H1 (cell line): ENCODE results near the gene MPP2. TPM values are rescaled to one million over a fixed set of nuclear protein-coding genes. Genes with fewer than 3 reads are reported as not detected.
A peak's percentile ranks its signal among the peaks of the same experiment; 100 is the strongest.

Experiments used
- CTCF ChIA-PET: fragments of 300-600 bp; sonication (Branson Sonifier 250); formaldehyde crosslinking; loops from one replicate; lab custom pipeline; 2021; ENCODE audit not compliant: partially characterized antibody; lab: Charles Lee
- POLR2A ChIA-PET: fragments of 300-600 bp; sonication (Branson Sonifier 250); formaldehyde crosslinking; loops from one replicate; lab custom pipeline; 2021; ENCODE audit warnings: inconsistent platforms; ENCODE audit not compliant: partially characterized antibody; lab: Charles Lee
- DNase-seq, 2 experiments: peaks; one replicate each; pipeline versions ENCODE4 v3.0.0 to v3.0.0-alpha.2; 2010 to 2022; ENCODE audit warnings: low spot score in 2 of 2, low read depth in 1 of 2, mixed read lengths in 1 of 2
- FAIRE-seq: peaks from 2 replicates; lab custom pipeline; 2011; peaks lifted over from hg19 to GRCh38; lab: Jason Lieb, UNC
- H2AFZ ChIP-seq: 2 replicates; pipeline ENCODE4 v1.8.1; 2012; ENCODE audit warnings: low read length, inconsistent platforms
- H2AK5ac ChIP-seq: 2 replicates; pipeline ENCODE4 v1.6.1; 2013; ENCODE audit warnings: low read depth, low read length
- H2BK120ac ChIP-seq: replicated peaks from 2 replicates; pipeline ENCODE3; 2013; ENCODE audit warnings: low read depth, low read length, inconsistent platforms
- H2BK12ac ChIP-seq: 2 replicates; pipeline ENCODE4 v1.6.1; 2013; ENCODE audit warnings: low read depth, low read length
- H2BK15ac ChIP-seq: 2 replicates; pipeline ENCODE4 v1.6.1; 2013; ENCODE audit warnings: low read length
- H2BK20ac ChIP-seq: 2 replicates; pipeline ENCODE4 v1.6.1; 2013; ENCODE audit warnings: low read length
- H2BK5ac ChIP-seq: 2 replicates; pipeline ENCODE4 v1.6.1; 2013; ENCODE audit warnings: low read depth, low read length
- H3K14ac ChIP-seq: 2 replicates; pipeline ENCODE4 v1.6.1; 2013; ENCODE audit warnings: inconsistent platforms; ENCODE audit not compliant: insufficient read length
- H3K18ac ChIP-seq: 2 replicates; pipeline ENCODE4 v1.6.1; 2013; ENCODE audit warnings: low read length; ENCODE audit errors: extremely low read depth
- H3K23ac ChIP-seq: 2 replicates; pipeline ENCODE4 v1.6.1; 2013; ENCODE audit warnings: inconsistent platforms; ENCODE audit not compliant: insufficient read length
- H3K23me2 ChIP-seq: 2 replicates; pipeline ENCODE4 v1.6.1; 2013; ENCODE audit warnings: low read depth, low read length
- H3K27ac ChIP-seq: 2 replicates; pipeline ENCODE4 v1.6.1; 2011; ENCODE audit warnings: low read depth, low read length, inconsistent platforms
- H3K27me3 ChIP-seq, 4 experiments: replicated peaks in 1 of 4; 1 replicate in 1 of 4; 2 replicates in 3 of 4; pipeline versions ENCODE4 v1.6.1 to v1.8.1; 2011 to 2013; ENCODE audit warnings: low read length in 3 of 4, mild to moderate bottlenecking in 3 of 4, inconsistent platforms in 2 of 4, mixed read lengths in 2 of 4, moderate library complexity in 1 of 4; ENCODE audit not compliant: control insufficient read depth in 3 of 4, insufficient read depth in 3 of 4; ENCODE audit errors: extremely low read depth in 1 of 4
- H3K36me3 ChIP-seq, 4 experiments: 2 replicates each; pipeline versions ENCODE4 v1.6.1 to v1.8.1; 2011 to 2013; ENCODE audit warnings: mild to moderate bottlenecking in 4 of 4, low read length in 3 of 4, moderate library complexity in 2 of 4, control low read depth in 1 of 4, inconsistent platforms in 1 of 4; ENCODE audit not compliant: insufficient read depth in 4 of 4, control insufficient read depth in 2 of 4
- H3K4ac ChIP-seq: replicated peaks from 2 replicates; pipeline ENCODE3; 2013; ENCODE audit warnings: low read length, low read depth, mixed read lengths, inconsistent platforms; ENCODE audit not compliant: insufficient read length
- H3K4me1 ChIP-seq, 4 experiments: replicated peaks in 1 of 4; 1 replicate in 1 of 4; 2 replicates in 3 of 4; pipeline versions ENCODE4 v1.6.1 to v1.8.1; 2011 to 2013; ENCODE audit warnings: low read length in 3 of 4, inconsistent platforms in 2 of 4, mixed read lengths in 1 of 4; ENCODE audit not compliant: insufficient read depth in 4 of 4, control insufficient read depth in 3 of 4
- H3K4me2 ChIP-seq, 2 experiments: 2 replicates each; pipeline versions ENCODE4 v1.6.1 to v1.8.1; 2011 to 2013; ENCODE audit warnings: low read depth in 2 of 2, low read length in 2 of 2, control low read depth in 1 of 2, inconsistent platforms in 1 of 2, mild to moderate bottlenecking in 1 of 2; ENCODE audit not compliant: insufficient read depth in 1 of 2
- H3K4me3 ChIP-seq, 4 experiments: fragments of 200-600, 300-600 bp in 1 of 4; sonication (generic), shearing (Covaris generic), sonication (Bioruptor Twin) in 1 of 4; 2 replicates each; pipeline versions ENCODE4 v1.5.1 to v1.8.1; 2011 to 2016; ENCODE audit warnings: low read length in 4 of 4, low read depth in 3 of 4, control low read depth in 2 of 4, inconsistent platforms in 2 of 4, mild to moderate bottlenecking in 2 of 4, mixed read lengths in 1 of 4, moderate library complexity in 1 of 4; ENCODE audit not compliant: insufficient read depth in 2 of 4; ENCODE audit errors: extremely low read depth in 1 of 4
- H3K56ac ChIP-seq: replicated peaks from 2 replicates; pipeline ENCODE3; 2013; ENCODE audit warnings: low read depth, mild to moderate bottlenecking, mixed read lengths, low read length, inconsistent platforms; ENCODE audit not compliant: insufficient read length
- H3K79me1 ChIP-seq: 2 replicates; pipeline ENCODE4 v1.6.1; 2013; ENCODE audit warnings: low read depth, low read length, control low read depth
- H3K79me2 ChIP-seq, 2 experiments: 2 replicates each; pipeline versions ENCODE4 v1.6.1 to v1.8.1; 2012 to 2013; ENCODE audit warnings: low read length in 2 of 2, mild to moderate bottlenecking in 2 of 2, inconsistent platforms in 1 of 2; ENCODE audit not compliant: insufficient read depth in 2 of 2, control insufficient read depth in 1 of 2
- H3K9ac ChIP-seq, 4 experiments: replicated peaks in 1 of 4; 1 replicate in 1 of 4; 2 replicates in 3 of 4; pipeline versions ENCODE4 v1.6.1 to v1.8.1; 2011 to 2013; ENCODE audit warnings: low read depth in 3 of 4, low read length in 3 of 4, control low read depth in 2 of 4, mild to moderate bottlenecking in 2 of 4, moderate library complexity in 2 of 4, inconsistent platforms in 1 of 4; ENCODE audit errors: extremely low read depth in 1 of 4
- H3K9me3 ChIP-seq, 2 experiments: 2 replicates each; pipeline versions ENCODE4 v1.6.1 to v1.8.1; 2012 to 2013; ENCODE audit warnings: mild to moderate bottlenecking in 2 of 2, moderate library complexity in 2 of 2, control low read depth in 1 of 2, inconsistent platforms in 1 of 2, low read depth in 1 of 2, low read length in 1 of 2, mixed read lengths in 1 of 2; ENCODE audit not compliant: insufficient read depth in 2 of 2
- H4K20me1 ChIP-seq, 2 experiments: replicated peaks in 1 of 2; 2 replicates each; pipeline versions ENCODE3 to v1.8.1; 2011 to 2013; ENCODE audit warnings: inconsistent platforms in 2 of 2, low read length in 2 of 2, mild to moderate bottlenecking in 1 of 2; ENCODE audit not compliant: insufficient read depth in 2 of 2, control insufficient read depth in 1 of 2
- H4K5ac ChIP-seq: 2 replicates; pipeline ENCODE4 v1.6.1; 2013; ENCODE audit warnings: low read length, low read depth, mixed read lengths, inconsistent platforms; ENCODE audit not compliant: insufficient read length
- H4K8ac ChIP-seq: 2 replicates; pipeline ENCODE4 v1.8.0; 2013; ENCODE audit warnings: mild to moderate bottlenecking, moderate library complexity, low read length, inconsistent platforms; ENCODE audit not compliant: insufficient read depth; ENCODE audit errors: extremely low read depth
- H4K91ac ChIP-seq: replicated peaks from 2 replicates; pipeline ENCODE3; 2013; ENCODE audit warnings: low read length, mixed read lengths, inconsistent platforms; ENCODE audit not compliant: insufficient read length
- CEBPB ChIP-seq: IDR thresholded peaks from 2 replicates; pipeline ENCODE4 v1.6.1; 2012; ENCODE audit warnings: low read depth, low read length
- KDM5A ChIP-seq: fragments of 200-600 bp; IDR thresholded peaks from 2 replicates; pipeline ENCODE4 v1.7.1; 2012; ENCODE audit warnings: mild to moderate bottlenecking, low read length, inconsistent platforms, mixed read lengths
- RNF2 ChIP-seq: fragments of 200-900, 300-1000 bp; sonication (generic); IDR thresholded peaks from 2 replicates; pipeline ENCODE4 v1.7.1; 2016; ENCODE audit warnings: borderline replicate concordance, low read depth, mild to moderate bottlenecking, antibody characterized with exemption, low read length; ENCODE audit not compliant: poor library complexity, severe bottlenecking; ENCODE audit errors: missing control alignments
- SRF ChIP-seq: IDR thresholded peaks from 2 replicates; pipeline ENCODE4 v1.6.1; 2011; ENCODE audit warnings: mild to moderate bottlenecking, low read depth, low read length, moderate library complexity
- TAF1 ChIP-seq: IDR thresholded peaks from 2 replicates; pipeline ENCODE4 v1.6.1; 2011; ENCODE audit warnings: mild to moderate bottlenecking, low read depth, low read length
- YY1 ChIP-seq: IDR thresholded peaks from 2 replicates; pipeline ENCODE4 v1.6.1; 2011; ENCODE audit warnings: low read depth, mild to moderate bottlenecking, low read length
- WGBS, 2 experiments: shearing (Covaris generic) in 1 of 2; methylation state at CpG; one replicate each; pipeline versions ENCODE4 v1.1.6 to v1.1.7; 2013 to 2015; ENCODE audit warnings: low lambda C conversion rate in 2 of 2, mixed read lengths in 2 of 2, inconsistent platforms in 1 of 2, low coverage in 1 of 2, missing lambda C conversion rate in 1 of 2; ENCODE audit not compliant: insufficient replicate concordance in 2 of 2, insufficient coverage in 1 of 2, insufficient read length in 1 of 2; ENCODE audit errors: extremely low coverage in 1 of 2, missing lambda C conversion rate in 1 of 2; 5-methylcytosine and 5-hydroxymethylcytosine counted together
- polyA plus RNA-seq, 7 experiments: library from polyadenylated mRNA; depleted of rRNA in 3 of 7; stranded (reverse) in 5 of 7; unstranded in 2 of 7; fragments of >200 nt in 5 of 7; fragments of 200-250 nt in 2 of 7; gene quantifications; 1 replicate in 5 of 7; 2 replicates in 1 of 7; 4 replicates in 1 of 7; pipeline versions ENCODE4 v1.2.1 to v1.2.3, GENCODE V29; 2011 to 2013; ENCODE audit warnings: missing spikeins in 2 of 7, mixed read lengths in 2 of 7
- total RNA-seq: library from RNA; stranded (reverse); fragmentation: NEBNext Ultra II Directional; extraction: Animal tissue kit (Norgen Biotek cat#: 25700); gene quantifications from 2 replicates; pipeline ENCODE4 v1.2.1, GENCODE V29; 2021

MPP2 gene
- total and polyA plus RNA-seq, 2 of the 8 experiments (the other 6 are each of a cell fraction or from before 2014, with no cell fraction given) = 30.9 to 34.1 TPM

DNA sequence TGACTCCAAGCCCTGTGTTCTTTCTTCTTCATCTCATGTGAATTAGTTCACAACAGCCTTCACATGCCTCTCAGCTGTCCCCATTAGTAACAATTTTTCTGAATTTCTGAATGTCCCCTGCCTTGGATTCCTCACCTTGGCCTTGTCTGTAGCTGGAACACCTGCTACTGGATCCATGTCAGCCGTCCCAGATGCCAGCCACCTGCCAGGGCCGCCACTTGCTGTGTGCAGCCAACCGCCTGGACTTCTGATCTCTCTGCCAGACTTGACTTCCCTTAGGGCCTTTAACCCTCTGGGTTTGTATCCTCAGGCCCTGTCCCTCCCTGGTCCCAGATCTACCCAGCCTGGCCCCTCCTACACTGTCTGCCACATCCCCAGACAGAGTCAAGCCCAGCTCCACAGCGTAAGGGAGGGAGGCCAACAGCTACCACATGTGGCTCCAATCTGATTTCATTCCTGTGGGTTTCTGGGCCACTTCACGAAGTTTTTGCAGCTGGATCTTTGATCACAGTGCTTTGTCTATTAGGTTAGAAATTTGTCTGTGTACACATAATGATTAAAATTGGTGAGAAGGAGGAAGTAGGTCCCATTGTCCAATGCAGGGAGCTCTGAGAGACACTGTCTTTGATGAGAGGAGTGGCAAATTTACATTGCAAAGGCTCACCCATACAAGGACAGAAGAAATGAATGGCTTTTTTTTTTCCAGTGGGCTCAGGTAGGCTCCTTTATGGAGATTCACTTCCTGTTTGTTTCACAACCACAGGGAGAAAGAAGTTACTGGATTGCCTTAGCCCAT, 15.3 kb downstream of the MPP2 start:
- peak overlapping the region; percentile 72 for H2BK15ac ChIP-seq
- H3K14ac ChIP-seq = no peak overlapping the region
- H4K5ac ChIP-seq = no peak overlapping the region
- H3K4ac ChIP-seq = no peak overlapping the region
- FAIRE-seq = peak; percentile 42
- 0 out of 2 replicates have a peak, but pooled peaks cover 3% of the 10 kb centered on the region for H3K79me1 ChIP-seq
- H3K9me3 ChIP-seq = no peaks in the 10 kb centered on the region
- H4K8ac ChIP-seq = no peak overlapping the region
- H3K4me2 ChIP-seq = peak overlapping the region; percentile 45 to 49
- POLR2A ChIA-PET = interaction anchor here (0.6 to 0.7 kb wide), 2 partner anchors 110 to 221 kb away, joined by 3 to 5 read pairs; no protein-coding TSS in a partner anchor
- H3K27ac ChIP-seq = no peak overlapping the region
- H3K4me3 ChIP-seq = peak overlapping the region in 1 of 4 experiments; percentile 8; a peak in 1 of 8 replicates
- TF ChIP-seq SRF (0 out of 2 replicates have a peak, but pooled peaks have one; percentile 9), CEBPB (peak; percentile 46; the same call in 1 of the 2 replicates), KDM5A (no peak), RNF2 (no peak), TAF1 (no peak), YY1 (no peak)
- peaks cover 9 to 17% (median 14%) of the 10 kb centered on the region in 4 experiments for H3K4me1 ChIP-seq
- no peak overlapping the region for H2AFZ ChIP-seq
- H3K27me3 ChIP-seq = no peaks in the 10 kb centered on the region
- H2BK12ac ChIP-seq = peak overlapping the region; percentile 55; the same call in 1 of the 2 replicates
- peak overlapping the region; percentile 80; the same call in 1 of the 2 replicates for H3K18ac ChIP-seq
- H4K20me1 ChIP-seq = peaks cover 0 to 5% of the 10 kb centered on the region in 2 experiments
- DNase-seq = no peak
- H4K91ac ChIP-seq = no peak overlapping the region
- no peak overlapping the region for H2BK120ac ChIP-seq
- H3K79me2 ChIP-seq = no peaks in the 10 kb centered on the region
- H3K23ac ChIP-seq = no peak overlapping the region
- H2BK20ac ChIP-seq = peak overlapping the region; percentile 34; the same call in 1 of the 2 replicates
- CTCF ChIA-PET = interaction anchor here (0.7 to 25.8 kb wide), 10 partner anchors 13 to 106 kb away, joined by 3 to 403 read pairs (median 5); no protein-coding TSS in a partner anchor
- no peak overlapping the region for H3K9ac ChIP-seq
- no peaks in the 10 kb centered on the region for H3K23me2 ChIP-seq
- H2BK5ac ChIP-seq = peak overlapping the region; percentile 69; the same call in 1 of the 2 replicates
- no peaks in the 10 kb centered on the region for H3K36me3 ChIP-seq
- 0 out of 2 replicates have a peak overlapping the region, but pooled peaks have one; percentile 57 for H2AK5ac ChIP-seq
- 70% methylated on average over 5 of the region's 5 CpGs; no CpG with 5 or more reads in 1 of the 2 experiments for WGBS, 2 experiments
- H3K56ac ChIP-seq = no peak overlapping the region
